ENCODE data around the gene INVS. TPM values are rescaled to one million over a fixed set of nuclear protein-coding genes. Genes with fewer than 3 reads are reported as not detected.

INVS gene
- total RNA-seq, 1 donor from 2014 or later, result 21.9 TPM

DNA sequence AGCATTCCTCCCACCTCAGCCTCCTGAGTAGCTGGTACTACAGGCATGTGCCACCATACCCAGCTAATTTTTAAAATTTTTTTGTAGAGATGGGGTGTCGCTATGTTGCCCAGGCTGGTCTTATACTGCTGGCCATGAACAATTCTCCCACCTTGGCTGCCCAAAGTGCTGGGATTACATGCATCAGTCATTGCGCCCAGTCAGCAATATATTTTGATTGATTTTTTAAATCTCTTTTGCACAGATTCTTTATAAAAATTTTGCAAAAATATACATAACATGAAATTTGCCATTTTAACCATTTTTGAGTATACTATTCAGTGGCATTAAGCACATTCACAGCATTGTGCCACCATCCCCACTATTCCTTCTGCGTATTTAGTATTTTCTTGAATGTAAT is 94.0 kb downstream of the INVS start:
- no peak for TF ChIP-seq POLR2A (IDR thresholded peaks at IDR 0.05)
- TF ChIP-seq POLR2AphosphoS5 (IDR thresholded peaks at IDR 0.05; ENCODE audit: insufficient read depth in 1 of 2, low read depth in 1 of 2), result no peak
- TF ChIP-seq, protein P1, sequence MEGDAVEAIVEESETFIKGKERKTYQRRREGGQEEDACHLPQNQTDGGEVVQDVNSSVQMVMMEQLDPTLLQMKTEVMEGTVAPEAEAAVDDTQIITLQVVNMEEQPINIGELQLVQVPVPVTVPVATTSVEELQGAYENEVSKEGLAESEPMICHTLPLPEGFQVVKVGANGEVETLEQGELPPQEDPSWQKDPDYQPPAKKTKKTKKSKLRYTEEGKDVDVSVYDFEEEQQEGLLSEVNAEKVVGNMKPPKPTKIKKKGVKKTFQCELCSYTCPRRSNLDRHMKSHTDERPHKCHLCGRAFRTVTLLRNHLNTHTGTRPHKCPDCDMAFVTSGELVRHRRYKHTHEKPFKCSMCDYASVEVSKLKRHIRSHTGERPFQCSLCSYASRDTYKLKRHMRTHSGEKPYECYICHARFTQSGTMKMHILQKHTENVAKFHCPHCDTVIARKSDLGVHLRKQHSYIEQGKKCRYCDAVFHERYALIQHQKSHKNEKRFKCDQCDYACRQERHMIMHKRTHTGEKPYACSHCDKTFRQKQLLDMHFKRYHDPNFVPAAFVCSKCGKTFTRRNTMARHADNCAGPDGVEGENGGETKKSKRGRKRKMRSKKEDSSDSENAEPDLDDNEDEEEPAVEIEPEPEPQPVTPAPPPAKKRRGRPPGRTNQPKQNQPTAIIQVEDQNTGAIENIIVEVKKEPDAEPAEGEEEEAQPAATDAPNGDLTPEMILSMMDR (IDR thresholded peaks at IDR 0.05), result no peak
- Histone ChIP-seq H3K4me1 (no peaks in the 10 kb centered on the region), H3K4me3 (no peak overlapping the region), H3K27me3 (no peaks in the 10 kb centered on the region), H3K9me3 (peaks cover 21% of the 10 kb centered on the region), H3K27ac (no peak overlapping the region), H3K36me3 (peaks cover 0 to 12% of the 10 kb centered on the region in 2 donors)
- intact Hi-C loops (cut with DNase I), result no loop called here
- no peak for DNase-seq (ENCODE audit: extremely low spot score in 2 of 2)

DNA sequence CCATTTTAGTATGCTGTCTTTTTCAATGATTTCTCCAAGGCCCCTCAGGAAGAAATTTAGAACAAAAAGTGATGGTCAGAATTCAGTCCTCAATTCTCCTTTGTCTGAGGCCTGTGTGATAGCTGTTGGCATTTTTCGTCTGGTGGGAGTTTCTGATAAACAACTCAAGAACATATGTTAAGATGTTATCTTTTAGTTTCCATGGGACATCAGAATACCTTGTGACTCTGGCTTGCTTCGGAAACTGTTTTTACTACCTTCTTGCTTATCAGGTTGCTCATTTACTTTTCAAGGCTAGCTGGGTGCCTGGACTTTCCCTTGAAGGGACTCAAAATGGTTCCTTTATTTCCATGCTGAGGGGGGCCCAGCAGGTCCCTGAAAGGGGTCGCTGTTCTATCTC is 97.2 kb downstream of the INVS start:
- TF ChIP-seq POLR2A (IDR thresholded peaks at IDR 0.05) (no peak), POLR2AphosphoS5 (IDR thresholded peaks at IDR 0.05; ENCODE audit: insufficient read depth in 1 of 2, low read depth in 1 of 2) (no peak)
- TF ChIP-seq, protein P1 (IDR thresholded peaks at IDR 0.05), result no peak
- no peak for DNase-seq (ENCODE audit: extremely low spot score in 2 of 2)
- Histone ChIP-seq H3K9me3 (peaks cover 8% of the 10 kb centered on the region), H3K27ac (no peak overlapping the region), H3K4me3 (no peak overlapping the region), H3K27me3 (no peaks in the 10 kb centered on the region), H3K36me3 (peaks cover 0 to 4% of the 10 kb centered on the region in 2 donors), H3K4me1 (no peaks in the 10 kb centered on the region)
- intact Hi-C loops (cut with DNase I), result no loop called here

GRCh38 chr9:100196828-100197227 is 97.8 kb downstream of the INVS start:
- Histone ChIP-seq H3K9me3 (peaks cover 2% of the 10 kb centered on the region), H3K27me3 (no peaks in the 10 kb centered on the region), H3K4me3 (no peak overlapping the region), H3K27ac (no peak overlapping the region), H3K36me3 (peaks cover 0 to 4% of the 10 kb centered on the region in 2 donors), H3K4me1 (no peaks in the 10 kb centered on the region)
- TF ChIP-seq POLR2A (IDR thresholded peaks at IDR 0.05) (no peak), POLR2AphosphoS5 (IDR thresholded peaks at IDR 0.05; ENCODE audit: insufficient read depth in 1 of 2, low read depth in 1 of 2) (no peak)
- TF ChIP-seq, protein P1 (IDR thresholded peaks at IDR 0.05), result no peak
- intact Hi-C loops (cut with DNase I), result no loop called here
- DNase-seq (ENCODE audit: extremely low spot score in 2 of 2), result no peak

- H3K27me3 ChIP-seq, result no peaks in the 10 kb centered on the region
- no peaks in the 10 kb centered on the region for H3K4me1 ChIP-seq
- intact Hi-C loops (cut with DNase I), result no loop called here
- no peak overlapping the region for H3K27ac ChIP-seq
- TF ChIP-seq POLR2A (IDR thresholded peaks at IDR 0.05) (no peak), POLR2AphosphoS5 (IDR thresholded peaks at IDR 0.05; ENCODE audit: insufficient read depth in 1 of 2, low read depth in 1 of 2) (no peak)
- TF ChIP-seq, protein P1 (IDR thresholded peaks at IDR 0.05), result no peak
- no peaks in the 10 kb centered on the region for H3K9me3 ChIP-seq
- H3K4me3 ChIP-seq, result no peak overlapping the region
- no peak for DNase-seq (ENCODE audit: extremely low spot score in 2 of 2)
- peaks cover 0 to 4% of the 10 kb centered on the region in 2 donors for H3K36me3 ChIP-seq
These were observed 98.5 kb downstream of the INVS start for GRCh38 chr9:100197553-100197952.

- Histone ChIP-seq H3K9me3 (no peaks in the 10 kb centered on the region), H3K36me3 (no peaks in the 10 kb centered on the region), H3K4me3 (no peak overlapping the region), H3K27ac (no peak overlapping the region), H3K27me3 (no peaks in the 10 kb centered on the region), H3K4me1 (no peaks in the 10 kb centered on the region)
- intact Hi-C loops (cut with DNase I), result no loop called here
- no peak for DNase-seq (ENCODE audit: extremely low spot score in 2 of 2)
- TF ChIP-seq POLR2AphosphoS5 (IDR thresholded peaks at IDR 0.05; ENCODE audit: insufficient read depth in 1 of 2, low read depth in 1 of 2) (no peak), POLR2A (IDR thresholded peaks at IDR 0.05) (no peak)
- TF ChIP-seq, protein P1 (IDR thresholded peaks at IDR 0.05), result no peak
These were observed 103.8 kb downstream of the INVS start for GRCh38 chr9:100202806-100203205.
